ENCODE measurements around the gene TEX12. TPM values are rescaled to one million over a fixed set of nuclear protein-coding genes. Genes with fewer than 3 reads are reported as not detected.

TEX12 gene
- total and polyA plus RNA-seq, 2 of the 8 experiments (the other 6 are each of a cell fraction or from before 2014, with no cell fraction given): not detected

GRCh38 chr11:112172362-112172994 lies 5.3 kb downstream of the TEX12 start (continued):
- TF ChIP-seq KDM5A (IDR thresholded peaks at IDR 0.05; ENCODE audit: low read length) (no peak), CHD1 (IDR thresholded peaks at IDR 0.05; ENCODE audit: low read depth, low read length) (no peak), NANOG (IDR thresholded peaks at IDR 0.05; ENCODE audit: insufficient read depth, low read depth, low read length, poor library complexity, severe bottlenecking) (no peak)
